KBM-7 (cell line): Measurements from ENCODE around the gene ZNF514.
"Not testable (repeated sequence)": the region's sequence is repeated elsewhere in the genome, so short reads cannot be mapped to it uniquely, and the experiment has no call there.

Experiments used
- DNase-seq: peaks from one replicate; pipeline ENCODE4 v3.0.0-alpha.2; 2015
- in situ Hi-C: fragments of 300-500 bp; cut with MboI; formaldehyde crosslinking; loops from 2 replicates; pipeline ENCODE4 v1.14.3; 2020; ENCODE audit warnings: low sequenced_read_pairs, low pct_unique_long_range_greater_than_20kb, mixed read lengths

ZNF514 gene

GRCh38 chr2:95159690-95160449 lies at the start of gene ZNF514:
Gene ZNF514, minus strand, starts transcription at chr2:95159848. Its CDS starts 6,595 bp downstream, at chr2:95153253.
- in situ Hi-C loops = no loop called here
- peak; percentile 44 for DNase-seq

- in situ Hi-C loops = no loop called here
- DNase-seq = no peak
Observed at GRCh38 chr2:95208106-95208505, 48.5 kb upstream of the ZNF514 start.

GRCh38 chr2:95207111-95207961 lies 47.7 kb upstream of the ZNF514 start, which contains the start of gene ZNF892:
Gene ZNF892, plus strand, starts transcription at chr2:95207521. Its CDS starts 295 bp downstream, at chr2:95207816.
- DNase-seq = peak; percentile 92
- in situ Hi-C loops = no loop called here

- in situ Hi-C loops = no loop called here
- DNase-seq = no peak
Observed at GRCh38 chr2:95206096-95206495, 46.4 kb upstream of the ZNF514 start.

GRCh38 chr2:95204396-95204795 lies 44.7 kb upstream of the ZNF514 start:
- in situ Hi-C loops = no loop called here

GRCh38 chr2:95203911-95204310 lies 44.3 kb upstream of the ZNF514 start:
- DNase-seq = no peak
- in situ Hi-C loops = no loop called here

More at GRCh38 chr2:95204396-95204795, 44.7 kb upstream of the ZNF514 start:
- no peak for DNase-seq

- not testable (repeated sequence) for DNase-seq
Observed at GRCh38 chr2:95192956-95193355, 33.3 kb upstream of the ZNF514 start.

GRCh38 chr2:95185973-95186372 lies 26.3 kb upstream of the ZNF514 start:
- in situ Hi-C loops = no loop called here
- DNase-seq = no peak

More at GRCh38 chr2:95192956-95193355, 33.3 kb upstream of the ZNF514 start:
- in situ Hi-C loops = not testable (repeated sequence)

GRCh38 chr2:95185197-95185596 lies 25.5 kb upstream of the ZNF514 start:
- no peak for DNase-seq
- in situ Hi-C loops = no loop called here

- in situ Hi-C loops = no loop called here
- no peak for DNase-seq
Observed at GRCh38 chr2:95181774-95182173, 22.1 kb upstream of the ZNF514 start.

GRCh38 chr2:95179451-95179850 lies 19.8 kb upstream of the ZNF514 start:
- in situ Hi-C loops = no loop called here
- DNase-seq = no peak

- in situ Hi-C loops = no loop called here
- no peak for DNase-seq
Observed at GRCh38 chr2:95174031-95174542, 14.4 kb upstream of the ZNF514 start.

- in situ Hi-C loops = no loop called here
- no peak for DNase-seq
Observed at GRCh38 chr2:95171902-95172301, 12.3 kb upstream of the ZNF514 start.

- DNase-seq = no peak
- in situ Hi-C loops = no loop called here
Observed at GRCh38 chr2:95166065-95166763, 6.6 kb upstream of the ZNF514 start.

- peak; percentile 96 for DNase-seq
- in situ Hi-C loops = no loop called here
Observed at GRCh38 chr2:95165371-95166064, 5.9 kb upstream of the ZNF514 start, which contains the start of gene ZNF2. Gene ZNF2, plus strand, starts transcription at chr2:95165809. Its CDS starts 10,418 bp downstream, at chr2:95176227.

- in situ Hi-C loops = no loop called here
- DNase-seq = no peak
Observed at GRCh38 chr2:95165030-95165370, 5.4 kb upstream of the ZNF514 start.

GRCh38 chr2:95158891-95159619 lies 593 bp downstream of the ZNF514 start:
- in situ Hi-C loops = no loop called here
- DNase-seq = peak; percentile 14

- DNase-seq = no peak
- in situ Hi-C loops = no loop called here
Observed at GRCh38 chr2:95158441-95158840, 1.2 kb downstream of the ZNF514 start.
